ENCODE results near the gene PSMA5. TPM values are rescaled to one million over a fixed set of nuclear protein-coding genes. Genes with fewer than 3 reads are reported as not detected.
"Not testable (repeated sequence)": the region's sequence is repeated elsewhere in the genome, so short reads cannot be mapped to it uniquely, and the experiment has no call there.

PSMA5 gene
- total RNA-seq, 1 experiment from 2014 or later, result 133 TPM

DNA sequence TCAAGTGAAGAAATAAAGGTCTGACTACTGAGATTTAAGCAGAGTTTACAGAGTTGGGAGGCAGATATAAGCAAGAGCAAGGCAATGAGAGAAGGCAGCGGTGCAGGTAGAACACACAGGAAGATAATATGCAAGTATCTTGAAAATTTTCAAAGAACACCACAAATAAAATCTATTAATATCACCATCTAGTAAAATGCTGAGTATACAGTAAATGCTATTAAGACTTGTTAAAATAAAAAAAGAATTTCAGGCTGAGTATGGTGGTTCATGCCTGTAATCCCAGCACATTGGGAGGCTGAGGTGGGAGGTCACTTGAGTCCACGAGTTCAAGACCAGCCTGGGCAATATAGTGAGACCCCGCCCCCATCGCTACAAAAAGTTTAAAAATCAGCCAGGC, 48.5 kb downstream of the PSMA5 start:
- no peak for TF ChIP-seq CTCF (conservative IDR thresholded peaks at IDR 0.05)
- Histone ChIP-seq H2BK20ac (ENCODE audit: low read depth, low read length, poor library complexity, severe bottlenecking) (no peak overlapping the region), H2BK12ac (ENCODE audit: insufficient read length, low read depth, low read length) (no peak overlapping the region), H4K91ac (ENCODE audit: insufficient read length, low read depth, low read length) (no peak overlapping the region), H3K27me3 (ENCODE audit: insufficient read depth, low read length) (no peaks in the 10 kb centered on the region), H4K8ac (replicated peaks; ENCODE audit: insufficient read length, low read depth, low read length) (no peak overlapping the region), H2BK15ac (ENCODE audit: low read depth, low read length) (no peak overlapping the region), H3K23me2 (ENCODE audit: insufficient read length, low read depth, low read length, poor library complexity, severe bottlenecking) (no peaks in the 10 kb centered on the region), H3K9ac (ENCODE audit: extremely low read depth, insufficient read length, low read length) (no peak overlapping the region), H3K18ac (ENCODE audit: insufficient read length, low read depth, low read length) (no peak overlapping the region), H3K4ac (ENCODE audit: low read depth, low read length) (no peak overlapping the region), H3K56ac (ENCODE audit: insufficient read length, low read depth, low read length) (no peak overlapping the region), H3K79me1 (ENCODE audit: insufficient read depth, low read depth, low read length, poor library complexity, severe bottlenecking) (peaks cover 10% of the 10 kb centered on the region), H3K27ac (ENCODE audit: insufficient read length, low read depth, low read length) (no peak overlapping the region), H2BK120ac (ENCODE audit: low read depth, low read length, poor library complexity, severe bottlenecking) (no peak overlapping the region), H2AK5ac (ENCODE audit: insufficient read length, low read length) (no peak overlapping the region), H3K9me3 (ENCODE audit: control insufficient read depth, low read depth, low read length) (no peaks in the 10 kb centered on the region), H2AFZ (ENCODE audit: low read length) (no peak overlapping the region), H3K23ac (ENCODE audit: insufficient read length, low read depth, low read length) (no peak overlapping the region), H3T11ph (ENCODE audit: low read length) (no peak overlapping the region), H4K20me1 (ENCODE audit: control insufficient read depth, insufficient read depth, insufficient read length) (no peaks in the 10 kb centered on the region), H4K5ac (ENCODE audit: insufficient read length, low read depth, low read length) (no peak overlapping the region), H2BK5ac (ENCODE audit: insufficient read length, low read length) (no peak overlapping the region), H3K4me1 (ENCODE audit: insufficient read depth, low read length) (peaks cover 4% of the 10 kb centered on the region; the same call in 1 of the 2 replicates), H3K4me2 (ENCODE audit: insufficient read depth, insufficient read length, low read length) (no peak overlapping the region), H3K79me2 (ENCODE audit: insufficient read depth, low read length) (peaks cover 13% of the 10 kb centered on the region; the same call in 1 of the 2 replicates), H3K14ac (ENCODE audit: insufficient read depth, low read length) (no peak overlapping the region)
- Mint-ChIP-seq H3K27me3 (ENCODE audit: low read depth) (no peaks in the 10 kb centered on the region), H3K27ac (no peak overlapping the region), H3K36me3 (ENCODE audit: insufficient read depth in 1 of 3, low read depth in 3 of 3) (peaks cover 0 to 5% (median 0%) of the 10 kb centered on the region in 3 experiments; a peak in 2 of 7 replicates), H3K9me3 (no peaks in the 10 kb centered on the region; a peak in 1 of 5 replicates), H3K4me1 (peaks cover 14 to 18% of the 10 kb centered on the region in 2 experiments), H3K4me3 (no peak overlapping the region)
- DNase-seq, result no peak
- WGBS (ENCODE audit: extremely low coverage, insufficient read length, low lambda C conversion rate), result no CpG with 5 or more reads among the region's 4 CpGs

GRCh38 chr1:109373696-109374095, 52.6 kb downstream of the PSMA5 start:
- not testable (repeated sequence) for H2AFZ ChIP-seq (ENCODE audit: low read length); H3K79me1 ChIP-seq (ENCODE audit: insufficient read depth, low read depth, low read length, poor library complexity, severe bottlenecking); H3K56ac ChIP-seq (ENCODE audit: insufficient read length, low read depth, low read length); DNase-seq; H3K9ac ChIP-seq (ENCODE audit: extremely low read depth, insufficient read length, low read length); H2BK15ac ChIP-seq (ENCODE audit: low read depth, low read length); H4K8ac ChIP-seq (replicated peaks; ENCODE audit: insufficient read length, low read depth, low read length); H3K27me3 ChIP-seq (ENCODE audit: insufficient read depth, low read length); H3K4ac ChIP-seq (ENCODE audit: low read depth, low read length); H4K5ac ChIP-seq (ENCODE audit: insufficient read length, low read depth, low read length); H3K79me2 ChIP-seq (ENCODE audit: insufficient read depth, low read length); H4K20me1 ChIP-seq (ENCODE audit: control insufficient read depth, insufficient read depth, insufficient read length); H3K36me3 Mint-ChIP-seq (ENCODE audit: insufficient read depth in 1 of 3, low read depth in 3 of 3); H3K27me3 Mint-ChIP-seq (ENCODE audit: low read depth); H2BK120ac ChIP-seq (ENCODE audit: low read depth, low read length, poor library complexity, severe bottlenecking); H3K27ac ChIP-seq (ENCODE audit: insufficient read length, low read depth, low read length); H3K9me3 ChIP-seq (ENCODE audit: control insufficient read depth, low read depth, low read length); H3T11ph ChIP-seq (ENCODE audit: low read length); H3K14ac ChIP-seq (ENCODE audit: insufficient read depth, low read length); H3K23ac ChIP-seq (ENCODE audit: insufficient read length, low read depth, low read length); H3K4me1 ChIP-seq (ENCODE audit: insufficient read depth, low read length); H2BK5ac ChIP-seq (ENCODE audit: insufficient read length, low read length); H3K18ac ChIP-seq (ENCODE audit: insufficient read length, low read depth, low read length); H2AK5ac ChIP-seq (ENCODE audit: insufficient read length, low read length); H2BK12ac ChIP-seq (ENCODE audit: insufficient read length, low read depth, low read length); H4K91ac ChIP-seq (ENCODE audit: insufficient read length, low read depth, low read length); H3K23me2 ChIP-seq (ENCODE audit: insufficient read length, low read depth, low read length, poor library complexity, severe bottlenecking); H3K4me2 ChIP-seq (ENCODE audit: insufficient read depth, insufficient read length, low read length); H3K4me3 Mint-ChIP-seq; H3K27ac Mint-ChIP-seq; H2BK20ac ChIP-seq (ENCODE audit: low read depth, low read length, poor library complexity, severe bottlenecking); H3K9me3 Mint-ChIP-seq
- peaks cover 20 to 23% of the 10 kb centered on the region in 2 experiments for H3K4me1 Mint-ChIP-seq
- no CpG with 5 or more reads among the region's 2 CpGs for WGBS (ENCODE audit: extremely low coverage, insufficient read length, low lambda C conversion rate)
